Measurements from ENCODE around the gene CAPN6.

CAPN6 gene, protein sequence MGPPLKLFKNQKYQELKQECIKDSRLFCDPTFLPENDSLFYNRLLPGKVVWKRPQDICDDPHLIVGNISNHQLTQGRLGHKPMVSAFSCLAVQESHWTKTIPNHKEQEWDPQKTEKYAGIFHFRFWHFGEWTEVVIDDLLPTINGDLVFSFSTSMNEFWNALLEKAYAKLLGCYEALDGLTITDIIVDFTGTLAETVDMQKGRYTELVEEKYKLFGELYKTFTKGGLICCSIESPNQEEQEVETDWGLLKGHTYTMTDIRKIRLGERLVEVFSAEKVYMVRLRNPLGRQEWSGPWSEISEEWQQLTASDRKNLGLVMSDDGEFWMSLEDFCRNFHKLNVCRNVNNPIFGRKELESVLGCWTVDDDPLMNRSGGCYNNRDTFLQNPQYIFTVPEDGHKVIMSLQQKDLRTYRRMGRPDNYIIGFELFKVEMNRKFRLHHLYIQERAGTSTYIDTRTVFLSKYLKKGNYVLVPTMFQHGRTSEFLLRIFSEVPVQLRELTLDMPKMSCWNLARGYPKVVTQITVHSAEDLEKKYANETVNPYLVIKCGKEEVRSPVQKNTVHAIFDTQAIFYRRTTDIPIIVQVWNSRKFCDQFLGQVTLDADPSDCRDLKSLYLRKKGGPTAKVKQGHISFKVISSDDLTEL

GRCh38 chrX:111270339-111270738, at the start of gene CAPN6:
TSS of gene CAPN6 (minus strand) at chrX:111270483. CDS start at chrX:111263936, 6,547 bp downstream.
- peak; percentile 79 for DNase-seq

- DNase-seq, result no peak
These were observed 49.2 kb upstream of the CAPN6 start for GRCh38 chrX:111319451-111319850.

- no peak for DNase-seq
These were observed 48.6 kb upstream of the CAPN6 start for GRCh38 chrX:111318901-111319300.

GRCh38 chrX:111309083-111309482, 38.8 kb upstream of the CAPN6 start:
- peak; percentile 67 for DNase-seq

DNA sequence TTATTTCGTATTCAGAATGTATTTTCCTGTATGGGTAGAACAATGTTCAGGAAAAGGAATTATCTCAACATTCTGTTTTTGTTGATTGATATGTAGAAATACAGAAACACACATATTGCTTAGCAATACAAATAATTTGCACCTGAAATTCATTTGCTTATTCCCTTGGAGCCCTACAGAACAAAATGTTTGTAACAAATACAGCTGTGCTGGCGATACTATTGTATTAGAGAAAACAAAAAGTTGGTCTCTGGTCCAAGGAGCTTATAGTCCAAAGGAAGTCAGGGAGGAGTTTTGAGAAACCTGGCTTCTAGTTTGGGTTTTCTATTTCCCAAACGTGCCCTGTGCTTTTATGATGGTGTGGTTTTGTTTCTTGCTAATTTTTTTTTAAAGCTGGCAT, 37.8 kb upstream of the CAPN6 start:
- DNase-seq, result no peak

GRCh38 chrX:111302284-111302683, 32.0 kb upstream of the CAPN6 start:
- DNase-seq, result no peak

DNA sequence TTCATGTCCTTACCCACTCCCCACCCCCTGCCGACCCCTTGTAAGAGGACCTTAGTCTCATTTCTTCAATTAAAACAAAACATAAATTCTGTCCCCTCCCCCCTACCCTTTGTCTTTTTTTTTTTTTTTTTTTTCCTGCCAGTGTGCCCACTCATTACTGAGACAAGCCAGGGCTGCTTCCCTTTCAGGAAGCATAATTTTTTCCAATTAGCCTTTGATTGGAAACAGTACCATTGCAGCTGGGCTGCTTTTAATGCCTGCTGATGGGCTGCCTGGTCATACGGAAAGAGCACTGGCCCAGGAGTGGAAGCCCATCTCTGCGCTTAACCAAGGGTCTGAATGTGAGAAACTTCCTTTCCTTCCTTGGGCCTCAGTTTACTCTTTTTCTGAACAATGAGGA, 18.6 kb upstream of the CAPN6 start:
- no peak for DNase-seq

DNA sequence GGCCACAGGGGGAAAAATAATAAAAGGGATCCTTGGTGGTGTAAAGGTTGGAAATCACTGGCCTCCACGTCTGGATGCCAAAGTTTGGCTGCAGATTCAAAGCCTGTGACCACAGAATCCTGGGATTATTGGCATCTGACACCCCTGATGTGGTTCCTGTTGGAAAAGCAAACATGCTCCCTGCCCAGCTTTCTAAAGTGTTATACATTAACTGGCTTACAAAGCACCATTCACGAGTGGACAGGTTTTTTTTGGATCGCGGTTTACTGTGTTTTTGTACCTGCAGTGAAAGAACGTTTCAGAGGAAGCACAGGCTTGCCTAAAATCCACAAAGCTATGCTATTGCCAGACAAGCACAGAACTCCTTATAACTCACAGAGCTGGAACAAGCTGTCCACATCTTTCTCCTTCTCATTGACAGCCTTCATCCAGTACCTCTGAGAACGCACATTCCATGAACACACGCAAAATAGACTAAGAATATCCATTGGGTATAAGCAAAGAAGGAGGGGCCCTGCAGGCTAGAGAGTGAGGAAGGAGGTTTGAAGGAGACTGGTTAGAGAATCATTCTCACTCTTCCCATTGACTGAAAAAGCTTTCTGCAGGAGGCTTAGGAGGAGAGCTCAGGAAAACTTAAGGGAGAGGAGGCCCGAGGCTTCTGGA, 14.5 kb upstream of the CAPN6 start:
- DNase-seq, result peak; percentile 56

DNA sequence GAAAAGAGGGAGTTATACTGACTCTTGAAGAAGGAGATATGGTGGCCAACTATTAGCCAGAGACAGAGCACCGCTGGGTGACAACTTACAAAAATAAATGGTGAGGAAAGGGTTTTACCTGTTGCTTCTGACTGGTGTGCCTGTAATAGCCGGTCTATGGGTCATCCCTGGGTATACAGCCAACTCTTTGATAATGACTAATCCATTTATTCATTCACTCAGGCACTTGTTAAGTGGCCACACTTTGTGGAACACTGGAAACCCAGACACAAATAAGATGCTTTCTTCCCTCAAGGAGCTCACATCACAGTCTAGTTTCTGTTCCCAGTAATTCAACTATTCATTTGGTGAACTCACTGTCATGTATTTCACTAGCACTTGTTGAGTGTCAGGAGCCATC, 13.2 kb upstream of the CAPN6 start:
- no peak for DNase-seq

DNA sequence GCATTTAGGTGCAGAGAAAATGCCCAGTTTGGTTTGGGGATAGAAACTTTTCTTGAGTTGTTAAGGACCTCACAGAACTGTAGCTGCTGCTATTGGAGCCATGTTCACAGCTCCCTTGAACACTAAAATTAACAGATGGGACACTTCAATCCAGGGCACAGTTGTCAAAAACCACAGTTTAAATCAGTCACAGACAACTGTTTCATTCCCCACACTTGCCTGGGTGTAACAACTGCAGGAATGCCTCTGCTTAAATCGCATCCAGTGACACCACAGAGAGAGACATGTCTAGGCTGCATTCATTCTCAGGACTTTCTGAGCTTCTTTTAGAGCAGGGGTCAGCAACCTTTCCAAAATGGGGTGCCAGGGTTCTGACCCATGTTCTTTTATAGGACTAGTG, 12.7 kb upstream of the CAPN6 start:
- DNase-seq, result no peak

DNA sequence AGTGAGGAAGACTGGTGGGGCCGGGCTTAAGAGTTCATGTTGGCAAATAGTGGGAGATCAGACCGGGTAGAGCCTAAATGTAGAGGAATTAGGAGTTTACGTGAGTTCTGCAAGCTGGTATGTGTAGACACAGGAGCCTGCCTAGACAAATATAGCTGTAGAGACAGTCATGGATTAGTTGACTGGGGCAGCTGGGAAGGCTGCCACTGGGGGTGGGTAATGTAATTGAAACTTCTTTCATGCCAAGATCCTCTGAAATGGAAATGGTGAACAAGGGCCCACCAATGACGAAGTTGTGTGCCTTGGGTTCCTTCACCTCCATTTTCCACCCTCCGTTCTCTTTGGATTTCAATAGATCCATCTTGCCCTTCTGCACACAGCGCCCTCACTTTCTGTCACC, 11.9 kb upstream of the CAPN6 start:
- no peak for DNase-seq

GRCh38 chrX:111268506-111268905, 1.8 kb downstream of the CAPN6 start:
- no peak for DNase-seq

GRCh38 chrX:111265486-111265885, 4.8 kb downstream of the CAPN6 start:
- DNase-seq, result no peak

- DNase-seq, result no peak
These were observed 5.9 kb downstream of the CAPN6 start for GRCh38 chrX:111264385-111264784.

- no peak for DNase-seq
These were observed 8.2 kb downstream of the CAPN6 start for GRCh38 chrX:111262086-111262485.

DNA sequence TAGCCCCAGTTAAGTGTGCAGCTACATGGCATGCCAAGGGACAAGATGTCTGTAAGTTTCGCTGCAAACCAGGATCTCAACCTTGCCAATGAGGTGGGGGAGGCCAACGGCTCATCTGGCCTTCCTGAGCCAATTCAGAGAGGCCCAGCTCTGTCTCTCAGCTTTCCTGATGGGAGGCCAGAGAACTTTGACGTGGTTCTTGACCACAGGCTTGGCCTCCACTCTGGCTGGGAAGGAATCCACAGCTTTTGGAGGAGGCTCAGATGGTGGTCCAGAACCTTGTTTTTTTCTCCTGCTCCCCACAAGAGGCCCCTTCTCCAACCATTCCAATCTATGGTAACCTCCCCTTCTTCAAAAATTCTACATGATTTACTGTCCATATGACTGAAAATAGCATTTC, 9.8 kb downstream of the CAPN6 start:
- peak; percentile 46 for DNase-seq

GRCh38 chrX:111259559-111259958, 10.7 kb downstream of the CAPN6 start:
- no peak for DNase-seq

- DNase-seq, result peak; percentile 36
These were observed 12.6 kb downstream of the CAPN6 start for GRCh38 chrX:111257733-111258132.

DNA sequence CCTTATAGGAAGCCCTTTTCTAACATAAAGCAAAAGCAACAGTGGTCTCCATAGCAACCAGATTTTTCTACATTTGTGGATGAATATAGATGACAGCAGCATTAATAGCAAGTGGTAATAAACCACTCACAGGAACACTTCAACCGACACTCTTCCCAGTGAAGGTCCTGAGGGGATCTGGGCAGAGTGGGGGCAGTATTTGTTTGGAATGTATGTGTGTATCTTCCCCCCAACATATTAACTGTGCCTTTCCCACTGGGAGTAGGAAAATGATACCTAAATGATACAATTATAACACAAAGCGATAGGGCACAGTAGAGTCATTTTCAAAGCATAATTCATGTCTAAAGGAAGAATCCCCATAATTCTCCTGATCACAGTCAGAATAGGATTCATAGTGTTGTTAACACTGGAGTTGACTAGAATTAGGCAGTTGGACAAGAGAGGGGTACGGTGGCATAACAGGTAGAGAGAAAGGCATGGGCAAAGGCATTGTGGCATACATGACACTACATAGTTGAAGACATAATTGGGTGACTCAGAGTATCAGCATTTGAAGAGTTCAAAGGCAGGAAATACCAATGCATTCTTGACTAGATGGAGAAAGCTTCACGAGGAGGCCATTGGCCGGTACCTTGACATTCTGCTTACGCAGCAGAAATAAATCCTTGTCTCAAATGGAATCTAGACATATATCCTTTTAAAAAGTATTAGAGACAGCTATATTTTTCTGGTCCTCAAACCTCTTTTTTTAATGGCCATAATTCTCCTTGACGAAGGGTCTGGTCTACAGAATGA, 15.2 kb downstream of the CAPN6 start:
- no peak for DNase-seq

DNA sequence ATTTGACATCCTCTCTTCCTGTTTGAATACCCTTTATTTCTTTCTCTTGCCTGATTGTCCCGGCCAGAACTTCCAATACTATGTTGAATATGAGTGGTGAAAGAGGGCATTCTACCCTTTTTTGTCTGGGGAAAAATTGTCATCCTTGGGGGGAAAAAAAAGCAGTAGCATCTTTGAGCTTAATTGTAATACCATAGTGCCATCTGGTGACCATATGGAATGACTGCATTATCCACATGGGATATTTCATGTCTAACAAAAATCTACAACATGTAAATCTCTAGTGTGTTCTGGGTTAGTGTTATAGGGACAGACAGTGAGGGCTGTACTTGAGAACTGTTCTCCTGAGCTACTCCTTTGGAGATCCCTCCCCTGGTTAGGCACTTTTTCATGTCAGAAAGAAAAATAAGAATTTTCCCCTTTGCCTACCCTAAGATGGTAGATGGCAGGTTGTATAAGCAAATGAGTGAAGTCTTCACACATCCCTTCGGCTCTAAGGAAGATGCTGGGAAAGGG, 26.0 kb downstream of the CAPN6 start:
- DNase-seq, result no peak

DNA sequence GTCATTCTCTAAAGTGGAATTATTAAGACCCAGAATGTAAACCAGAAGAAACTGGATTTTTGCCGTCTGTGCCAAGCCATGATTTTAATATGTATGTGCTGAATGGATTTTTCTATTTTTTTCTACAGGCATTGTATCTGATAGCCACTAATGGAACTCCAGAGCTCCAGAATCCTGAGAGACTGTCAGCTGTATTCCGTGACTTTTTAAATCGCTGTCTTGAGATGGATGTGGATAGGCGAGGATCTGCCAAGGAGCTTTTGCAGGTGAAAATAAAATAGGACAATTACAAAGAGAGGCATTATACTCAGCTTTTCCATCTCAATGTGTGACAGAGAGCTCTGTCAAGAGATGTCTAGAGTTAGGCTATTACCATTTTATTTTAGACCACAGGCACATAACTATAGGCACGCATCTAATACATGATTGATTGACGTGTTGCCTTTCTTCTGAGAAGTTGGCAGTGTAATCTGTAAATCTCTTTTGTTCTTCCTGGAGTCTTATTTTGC, 53.9 kb downstream of the CAPN6 start:
- DNase-seq, result no peak

GRCh38 chrX:111207851-111208250, 62.4 kb downstream of the CAPN6 start:
- DNase-seq, result no peak

GRCh38 chrX:111200327-111200726, 70.0 kb downstream of the CAPN6 start:
- no peak for DNase-seq
